K562 (cell line): ENCODE data around the gene CD55. TPM values are rescaled to one million over a fixed set of nuclear protein-coding genes. Genes with fewer than 3 reads are reported as not detected.

Source experiments
- ARID2 ChIP-seq: fragments of 450-650 bp; IDR thresholded peaks from 2 replicates; pipeline ENCODE4 v1.6.1; 2017; ENCODE audit warnings: antibody characterized with exemption, mild to moderate bottlenecking
- ATF2 ChIP-seq: sonication (generic); formaldehyde crosslinking; IDR thresholded peaks from 2 replicates; pipeline ENCODE4 v1.8.1; 2022; ENCODE audit warnings: missing genetic modification reagents
- BCLAF1 ChIP-seq, 2 experiments: fragments of 450-650 bp in 1 of 2; IDR thresholded peaks; 2 replicates each; pipeline ENCODE4 v1.6.1; 2011 to 2017; ENCODE audit warnings: low read depth in 2 of 2, antibody characterized with exemption in 1 of 2, borderline replicate concordance in 1 of 2, low read length in 1 of 2, mild to moderate bottlenecking in 1 of 2, mixed read lengths in 1 of 2; ENCODE audit not compliant: control insufficient read depth in 1 of 2
- NCOA4 ChIP-seq: fragments of 450-650 bp; IDR thresholded peaks from 2 replicates; pipeline ENCODE4 v1.6.1; 2018; ENCODE audit warnings: mild to moderate bottlenecking; ENCODE audit not compliant: partially characterized antibody
- NFE2L1 ChIP-seq: fragments of 450-650 bp; IDR thresholded peaks from 2 replicates; pipeline ENCODE4 v1.6.1; 2016; ENCODE audit warnings: missing genetic modification characterization, low read depth, mild to moderate bottlenecking, missing compliant biosample characterization, moderate library complexity, borderline replicate concordance
- PRMT5 ChIP-seq: sonication (generic); formaldehyde crosslinking; IDR thresholded peaks from 2 replicates; pipeline ENCODE4 v1.5.0; 2020; ENCODE audit warnings: missing genetic modification reagents
- SIRT6 ChIP-seq: IDR thresholded peaks from one replicate; pipeline ENCODE4 v1.6.1; 2012; ENCODE audit warnings: low read depth, mild to moderate bottlenecking, control low read depth, inconsistent platforms, low read length, moderate library complexity
- SMARCE1 ChIP-seq: fragments of 450-650 bp; IDR thresholded peaks from 2 replicates; pipeline ENCODE4 v1.7.1; 2016; ENCODE audit warnings: mild to moderate bottlenecking
- TBL1XR1 ChIP-seq, 2 experiments: IDR thresholded peaks; 2 replicates each; pipeline ENCODE4 v1.6.1; 2012; ENCODE audit warnings: improper control_type of control experiment in 2 of 2, low read length in 2 of 2, mild to moderate bottlenecking in 1 of 2
- XRCC5 ChIP-seq: fragments of 200-400 bp; formaldehyde crosslinking; IDR thresholded peaks from 2 replicates; pipeline ENCODE4 v1.6.1; 2017; ENCODE audit warnings: low read depth, mild to moderate bottlenecking, low read length
- ZNF316 ChIP-seq: fragments of 450-650 bp; IDR thresholded peaks from 2 replicates; pipeline ENCODE4 v1.6.1; 2016
- ZNF512 ChIP-seq: IDR thresholded peaks from 2 replicates; pipeline ENCODE4 v1.6.1; 2016; ENCODE audit warnings: missing genetic modification characterization, missing compliant biosample characterization
- ZNF57 ChIP-seq: fragments of 450-650 bp; formaldehyde crosslinking; IDR thresholded peaks from 2 replicates; pipeline ENCODE4 v1.4.0; 2020; ENCODE audit warnings: mild to moderate bottlenecking, moderate library complexity
- ZNF644 ChIP-seq: fragments of 200-800 bp; sonication (Bioruptor generic); IDR thresholded peaks from 2 replicates; pipeline ENCODE4 v1.6.1; 2016; ENCODE audit warnings: low read depth, missing genetic modification characterization, missing compliant biosample characterization
- polyA plus RNA-seq, 8 experiments: library from polyadenylated mRNA; depleted of rRNA in 4 of 8; stranded (reverse) in 5 of 8; unstranded in 3 of 8; fragments of >200 nt; fragmentation: Nextera tagmentation in 2 of 8; fragmentation: Illumina TruSeq in 1 of 8; extraction: Ambion mirVana in 2 of 8; extraction: Trizol in 1 of 8; gene quantifications; 2 replicates each; pipeline versions ENCODE4 v1.2.1 to v1.2.3, GENCODE V29; 2011 to 2014; ENCODE audit warnings: inconsistent platforms in 1 of 8, missing spikeins in 1 of 8
- total RNA-seq, 7 experiments: library from RNA; depleted of rRNA in 6 of 7; stranded (reverse); fragments of >200 nt in 6 of 7; fragmentation: Illumina TruSeq in 2 of 7; extraction: Trizol in 2 of 7; gene quantifications; 2 replicates each; pipeline versions ENCODE4 v1.2.1 to v1.2.3, GENCODE V29; 2011 to 2021; ENCODE audit warnings: low replicate concordance in 1 of 7
- TF ChIP-seq, protein P1 (sequence below): fragments of 450-650 bp; conservative IDR thresholded peaks from 2 replicates; pipeline ENCODE4 v1.6.1; 2016; ENCODE audit warnings: missing genetic modification characterization, low read depth, mild to moderate bottlenecking, control low read depth, missing compliant biosample characterization
- TF ChIP-seq, protein P2 (sequence below): sonication (generic); formaldehyde crosslinking; IDR thresholded peaks from 2 replicates; pipeline ENCODE4 v1.8.0; 2022; ENCODE audit warnings: mild to moderate bottlenecking, missing genetic modification reagents
- TF ChIP-seq, protein P3 (sequence below): fragments of 450-650 bp; IDR thresholded peaks from 2 replicates; pipeline ENCODE4 v1.6.1; 2017; ENCODE audit warnings: antibody characterized with exemption

The CD55 gene
- total and polyA plus RNA-seq, 9 of the 15 experiments (the other 6 are each of a cell fraction or from before 2014, with no cell fraction given), result 17.7 to 150 (median 97.0) TPM

DNA sequence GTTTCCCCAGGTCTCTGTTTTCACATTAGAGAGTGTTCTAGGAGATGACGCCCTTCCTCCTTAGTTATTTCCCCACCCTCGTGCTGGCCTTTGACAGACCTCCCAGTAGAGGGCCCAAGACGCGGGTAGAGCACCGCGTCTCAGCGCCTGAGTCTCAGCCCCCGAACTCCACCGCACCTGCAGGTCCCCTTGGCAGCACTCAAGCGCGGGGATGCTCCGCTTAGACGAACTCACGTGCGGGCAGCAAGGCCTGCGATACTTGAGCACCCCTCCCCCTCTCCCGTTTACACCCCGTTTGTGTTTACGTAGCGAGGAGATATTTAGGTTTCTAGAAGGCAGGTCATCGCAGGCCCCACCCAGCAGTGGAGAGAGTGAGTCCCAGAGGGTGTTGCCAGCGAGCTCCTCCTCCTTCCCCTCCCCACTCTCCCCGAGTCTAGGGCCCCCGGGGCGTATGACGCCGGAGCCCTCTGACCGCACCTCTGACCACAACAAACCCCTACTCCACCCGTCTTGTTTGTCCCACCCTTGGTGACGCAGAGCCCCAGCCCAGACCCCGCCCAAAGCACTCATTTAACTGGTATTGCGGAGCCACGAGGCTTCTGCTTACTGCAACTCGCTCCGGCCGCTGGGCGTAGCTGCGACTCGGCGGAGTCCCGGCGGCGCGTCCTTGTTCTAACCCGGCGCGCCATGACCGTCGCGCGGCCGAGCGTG, at the start of gene CD55 (continued):
- TF ChIP-seq BCLAF1 (IDR thresholded peaks at IDR 0.05; ENCODE audit: borderline replicate concordance in 1 of 2, control insufficient read depth in 1 of 2, low read depth in 2 of 2, low read length in 1 of 2) (no peak), ZNF316 (no peak), ZNF57 (CRISPR knock-in tag) (no peak), PRMT5 (no peak), NFE2L1 (tag) (no peak), XRCC5 (peak; percentile 16), ATF2 (no peak), ZNF644 (peak; percentile 60; the same call in 1 of the 2 replicates), NCOA4 (no peak), ZNF512 (tag) (no peak), SIRT6 (no peak), TBL1XR1 (IDR thresholded peaks at IDR 0.05; ENCODE audit: low read length in 2 of 2) (peak; percentile 42 to 75; a peak in 3 of 4 replicates), ARID2 (no peak), SMARCE1 (peak; percentile 82)
- TF ChIP-seq, protein P1, sequence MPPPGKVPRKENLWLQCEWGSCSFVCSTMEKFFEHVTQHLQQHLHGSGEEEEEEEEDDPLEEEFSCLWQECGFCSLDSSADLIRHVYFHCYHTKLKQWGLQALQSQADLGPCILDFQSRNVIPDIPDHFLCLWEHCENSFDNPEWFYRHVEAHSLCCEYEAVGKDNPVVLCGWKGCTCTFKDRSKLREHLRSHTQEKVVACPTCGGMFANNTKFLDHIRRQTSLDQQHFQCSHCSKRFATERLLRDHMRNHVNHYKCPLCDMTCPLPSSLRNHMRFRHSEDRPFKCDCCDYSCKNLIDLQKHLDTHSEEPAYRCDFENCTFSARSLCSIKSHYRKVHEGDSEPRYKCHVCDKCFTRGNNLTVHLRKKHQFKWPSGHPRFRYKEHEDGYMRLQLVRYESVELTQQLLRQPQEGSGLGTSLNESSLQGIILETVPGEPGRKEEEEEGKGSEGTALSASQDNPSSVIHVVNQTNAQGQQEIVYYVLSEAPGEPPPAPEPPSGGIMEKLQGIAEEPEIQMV (tag), result no peak
- TF ChIP-seq, protein P2, sequence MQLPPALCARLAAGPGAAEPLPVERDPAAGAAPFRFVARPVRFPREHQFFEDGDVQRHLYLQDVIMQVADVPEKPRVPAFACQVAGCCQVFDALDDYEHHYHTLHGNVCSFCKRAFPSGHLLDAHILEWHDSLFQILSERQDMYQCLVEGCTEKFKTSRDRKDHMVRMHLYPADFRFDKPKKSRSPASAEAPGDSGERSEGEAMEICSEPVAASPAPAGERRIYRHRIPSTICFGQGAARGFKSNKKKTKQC (CRISPR knock-in tag), result no peak
- TF ChIP-seq, protein P3, sequence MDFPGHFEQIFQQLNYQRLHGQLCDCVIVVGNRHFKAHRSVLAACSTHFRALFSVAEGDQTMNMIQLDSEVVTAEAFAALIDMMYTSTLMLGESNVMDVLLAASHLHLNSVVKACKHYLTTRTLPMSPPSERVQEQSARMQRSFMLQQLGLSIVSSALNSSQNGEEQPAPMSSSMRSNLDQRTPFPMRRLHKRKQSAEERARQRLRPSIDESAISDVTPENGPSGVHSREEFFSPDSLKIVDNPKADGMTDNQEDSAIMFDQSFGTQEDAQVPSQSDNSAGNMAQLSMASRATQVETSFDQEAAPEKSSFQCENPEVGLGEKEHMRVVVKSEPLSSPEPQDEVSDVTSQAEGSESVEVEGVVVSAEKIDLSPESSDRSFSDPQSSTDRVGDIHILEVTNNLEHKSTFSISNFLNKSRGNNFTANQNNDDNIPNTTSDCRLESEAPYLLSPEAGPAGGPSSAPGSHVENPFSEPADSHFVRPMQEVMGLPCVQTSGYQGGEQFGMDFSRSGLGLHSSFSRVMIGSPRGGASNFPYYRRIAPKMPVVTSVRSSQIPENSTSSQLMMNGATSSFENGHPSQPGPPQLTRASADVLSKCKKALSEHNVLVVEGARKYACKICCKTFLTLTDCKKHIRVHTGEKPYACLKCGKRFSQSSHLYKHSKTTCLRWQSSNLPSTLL, result no peak
